Measurements from ENCODE around the gene FBXL19. TPM values are rescaled to one million over a fixed set of nuclear protein-coding genes. Genes with fewer than 3 reads are reported as not detected.

Gene FBXL19
- total RNA-seq, 2 experiments from 2014 or later = 16.1 to 34.8 TPM

- peak overlapping the region; percentile 74 for H3K4me3 ChIP-seq (ENCODE audit: low read depth, low read length, poor library complexity, severe bottlenecking)
- POLR2A ChIA-PET = no interaction called here
Observed at GRCh38 chr16:30924076-30924912, 922 bp downstream of the FBXL19 start.

DNA sequence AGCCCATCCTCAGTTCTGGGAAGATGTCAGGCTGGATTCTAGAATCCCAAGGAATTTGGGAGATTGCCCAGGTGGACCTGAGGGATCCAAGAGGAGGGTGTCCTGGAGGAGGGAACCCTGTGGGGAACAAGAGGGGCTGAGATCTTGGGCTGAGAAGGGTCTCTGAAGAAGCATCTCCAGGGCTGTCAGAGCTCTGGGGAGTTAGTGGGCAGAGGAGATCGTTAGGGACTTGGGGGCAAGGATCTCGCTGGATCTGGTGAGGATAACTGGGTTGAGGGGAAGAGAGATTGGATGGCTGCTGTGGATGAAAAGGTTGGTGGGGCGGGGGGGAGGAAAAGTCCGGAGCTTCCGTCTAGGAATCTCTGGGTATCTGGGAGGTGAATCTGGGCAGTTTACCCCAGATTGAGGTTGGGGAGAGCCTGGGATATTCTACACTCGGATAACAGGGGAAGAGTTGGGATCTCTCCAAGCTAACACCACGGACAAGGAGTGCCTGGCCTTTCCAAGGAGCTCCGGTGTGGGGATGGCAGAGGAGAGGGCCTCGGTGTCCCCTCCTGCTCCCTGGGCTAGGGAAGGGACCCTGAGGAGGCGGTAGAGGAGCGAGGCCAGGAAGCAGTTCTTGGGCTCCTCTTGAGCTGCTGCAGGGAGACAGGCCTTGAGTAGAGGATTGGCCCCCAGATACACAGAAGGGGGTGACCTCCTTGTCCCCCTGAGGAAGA, 1.7 kb downstream of the FBXL19 start:
- peaks cover 16% of the 10 kb centered on the region for H3K4me1 ChIP-seq (ENCODE audit: insufficient read depth, low read length, poor library complexity, severe bottlenecking)
- no peaks in the 10 kb centered on the region for H3K36me3 ChIP-seq (ENCODE audit: insufficient read depth, low read length)
- H3K9me3 ChIP-seq (ENCODE audit: low read length) = no peaks in the 10 kb centered on the region
- no peak for TF ChIP-seq EZH2phosphoT487 (IDR thresholded peaks at IDR 0.05; ENCODE audit: borderline replicate concordance, low read depth, low read length)
- TF ChIP-seq, protein P1, sequence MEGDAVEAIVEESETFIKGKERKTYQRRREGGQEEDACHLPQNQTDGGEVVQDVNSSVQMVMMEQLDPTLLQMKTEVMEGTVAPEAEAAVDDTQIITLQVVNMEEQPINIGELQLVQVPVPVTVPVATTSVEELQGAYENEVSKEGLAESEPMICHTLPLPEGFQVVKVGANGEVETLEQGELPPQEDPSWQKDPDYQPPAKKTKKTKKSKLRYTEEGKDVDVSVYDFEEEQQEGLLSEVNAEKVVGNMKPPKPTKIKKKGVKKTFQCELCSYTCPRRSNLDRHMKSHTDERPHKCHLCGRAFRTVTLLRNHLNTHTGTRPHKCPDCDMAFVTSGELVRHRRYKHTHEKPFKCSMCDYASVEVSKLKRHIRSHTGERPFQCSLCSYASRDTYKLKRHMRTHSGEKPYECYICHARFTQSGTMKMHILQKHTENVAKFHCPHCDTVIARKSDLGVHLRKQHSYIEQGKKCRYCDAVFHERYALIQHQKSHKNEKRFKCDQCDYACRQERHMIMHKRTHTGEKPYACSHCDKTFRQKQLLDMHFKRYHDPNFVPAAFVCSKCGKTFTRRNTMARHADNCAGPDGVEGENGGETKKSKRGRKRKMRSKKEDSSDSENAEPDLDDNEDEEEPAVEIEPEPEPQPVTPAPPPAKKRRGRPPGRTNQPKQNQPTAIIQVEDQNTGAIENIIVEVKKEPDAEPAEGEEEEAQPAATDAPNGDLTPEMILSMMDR (conservative IDR thresholded peaks at IDR 0.05; ENCODE audit: low read length) = no peak
- H3K4me3 ChIP-seq (ENCODE audit: low read depth, low read length, poor library complexity, severe bottlenecking) = peak overlapping the region; percentile 74
- DNase-seq (ENCODE audit: low spot score) = no peak
- ChIA-PET POLR2A (no interaction called here), CTCF (ENCODE audit: unreplicated experiment) (no interaction called here)
- no TSS peak for BruUV-seq (replicated peaks)
- H4K20me1 ChIP-seq (ENCODE audit: insufficient read depth, low read length) = no peaks in the 10 kb centered on the region
- H2AFZ ChIP-seq (ENCODE audit: low read length) = no peak overlapping the region
- intact Hi-C loops (cut with micrococcal nuclease; ENCODE audit: unreplicated experiment) = no loop called here
- no peaks in the 10 kb centered on the region for H3K9me2 ChIP-seq (ENCODE audit: insufficient read depth, low read length)
- peak overlapping the region; percentile 84 for H3K4me2 ChIP-seq (ENCODE audit: low read length)
- no peaks in the 10 kb centered on the region for H3K79me2 ChIP-seq (ENCODE audit: insufficient read depth, low read depth, low read length)
- no peak overlapping the region for H3K27ac ChIP-seq (ENCODE audit: low read depth, low read length, poor library complexity, severe bottlenecking)

More at GRCh38 chr16:30924076-30924912, 922 bp downstream of the FBXL19 start:
- intact Hi-C loops (cut with micrococcal nuclease; ENCODE audit: unreplicated experiment) = no loop called here
- no peak for DNase-seq (ENCODE audit: low spot score)
- Histone ChIP-seq H3K9me2 (ENCODE audit: insufficient read depth, low read length) (no peaks in the 10 kb centered on the region), H3K36me3 (ENCODE audit: insufficient read depth, low read length) (no peaks in the 10 kb centered on the region), H4K20me1 (ENCODE audit: insufficient read depth, low read length) (no peaks in the 10 kb centered on the region), H3K4me2 (ENCODE audit: low read length) (peak overlapping the region; percentile 84), H3K9me3 (ENCODE audit: low read length) (no peaks in the 10 kb centered on the region), H3K79me2 (ENCODE audit: insufficient read depth, low read depth, low read length) (no peaks in the 10 kb centered on the region), H3K27ac (ENCODE audit: low read depth, low read length, poor library complexity, severe bottlenecking) (no peak overlapping the region), H2AFZ (ENCODE audit: low read length) (no peak overlapping the region), H3K4me1 (ENCODE audit: insufficient read depth, low read length, poor library complexity, severe bottlenecking) (peaks cover 16% of the 10 kb centered on the region)
- TF ChIP-seq EZH2phosphoT487 (IDR thresholded peaks at IDR 0.05; ENCODE audit: borderline replicate concordance, low read depth, low read length) = no peak
- TF ChIP-seq, protein P1 (conservative IDR thresholded peaks at IDR 0.05; ENCODE audit: low read length) = no peak
- no TSS peak for BruUV-seq (replicated peaks)
- CTCF ChIA-PET (ENCODE audit: unreplicated experiment) = no interaction called here

GRCh38 chr16:30925632-30925987, 2.2 kb downstream of the FBXL19 start:
- no TSS peak for BruUV-seq (replicated peaks)
- POLR2A ChIA-PET = no interaction called here
- TF ChIP-seq, protein P1 (conservative IDR thresholded peaks at IDR 0.05; ENCODE audit: low read length) = no peak
- TF ChIP-seq EZH2phosphoT487 (IDR thresholded peaks at IDR 0.05; ENCODE audit: borderline replicate concordance, low read depth, low read length) = no peak

More at GRCh38 chr16:30925632-30925987, 2.2 kb downstream of the FBXL19 start:
- CTCF ChIA-PET (ENCODE audit: unreplicated experiment) = no interaction called here
- peaks cover 4% of the 10 kb centered on the region; the same call in 1 of the 2 replicates for H3K36me3 ChIP-seq (ENCODE audit: insufficient read depth, low read length)
- no peaks in the 10 kb centered on the region for H4K20me1 ChIP-seq (ENCODE audit: insufficient read depth, low read length)
- no peak for DNase-seq (ENCODE audit: low spot score)
- H3K9me3 ChIP-seq (ENCODE audit: low read length) = no peaks in the 10 kb centered on the region
- no peak overlapping the region for H3K27ac ChIP-seq (ENCODE audit: low read depth, low read length, poor library complexity, severe bottlenecking)
- H3K4me3 ChIP-seq (ENCODE audit: low read depth, low read length, poor library complexity, severe bottlenecking) = no peak overlapping the region
- H3K79me2 ChIP-seq (ENCODE audit: insufficient read depth, low read depth, low read length) = no peaks in the 10 kb centered on the region
- H3K4me2 ChIP-seq (ENCODE audit: low read length) = peak overlapping the region; percentile 84; the same call in 1 of the 2 replicates
- peaks cover 16% of the 10 kb centered on the region for H3K4me1 ChIP-seq (ENCODE audit: insufficient read depth, low read length, poor library complexity, severe bottlenecking)
- H3K9me2 ChIP-seq (ENCODE audit: insufficient read depth, low read length) = no peaks in the 10 kb centered on the region
- H2AFZ ChIP-seq (ENCODE audit: low read length) = no peak overlapping the region
- intact Hi-C loops (cut with micrococcal nuclease; ENCODE audit: unreplicated experiment) = no loop called here

All from OCI-LY7 (cell line).